ENCODE measurements around the gene DOCK2. TPM values are rescaled to one million over a fixed set of nuclear protein-coding genes. Genes with fewer than 3 reads are reported as not detected.

DOCK2 gene
- total RNA-seq, 1 donor from 2014 or later = 3.9 TPM

GRCh38 chr5:169801324-169801777 lies 164.3 kb downstream of the DOCK2 start:
- Histone ChIP-seq H3K27me3 (ENCODE audit: control insufficient read depth, insufficient read depth, low read length) (no peaks in the 10 kb centered on the region), H3K36me3 (ENCODE audit: control insufficient read depth, insufficient read depth, low read length) (no peaks in the 10 kb centered on the region), H3K4me3 (ENCODE audit: low read depth, low read length) (no peak overlapping the region)
- no peak for TF ChIP-seq CTCF (IDR thresholded peaks at IDR 0.05; ENCODE audit: insufficient read depth, low read length, poor library complexity, severe bottlenecking)
- no peak for DNase-seq (ENCODE audit: low read depth)

GRCh38 chr5:169801781-169802180 lies 164.7 kb downstream of the DOCK2 start:
- H3K36me3 ChIP-seq (ENCODE audit: control insufficient read depth, insufficient read depth, low read length) = no peaks in the 10 kb centered on the region
- TF ChIP-seq CTCF (IDR thresholded peaks at IDR 0.05; ENCODE audit: insufficient read depth, low read length, poor library complexity, severe bottlenecking) = no peak
- no peaks in the 10 kb centered on the region for H3K27me3 ChIP-seq (ENCODE audit: control insufficient read depth, insufficient read depth, low read length)
- no peak for DNase-seq (ENCODE audit: low read depth)
- H3K4me3 ChIP-seq (ENCODE audit: low read depth, low read length) = no peak overlapping the region

- no peak overlapping the region for H3K4me3 ChIP-seq (ENCODE audit: low read depth, low read length)
- no peaks in the 10 kb centered on the region for H3K27me3 ChIP-seq (ENCODE audit: control insufficient read depth, insufficient read depth, low read length)
- H3K36me3 ChIP-seq (ENCODE audit: control insufficient read depth, insufficient read depth, low read length) = no peaks in the 10 kb centered on the region
- TF ChIP-seq CTCF (IDR thresholded peaks at IDR 0.05; ENCODE audit: insufficient read depth, low read length, poor library complexity, severe bottlenecking) = no peak
- no peak for DNase-seq (ENCODE audit: low read depth)
These were observed 166.3 kb downstream of the DOCK2 start for GRCh38 chr5:169803077-169803981.

- Histone ChIP-seq H3K27me3 (ENCODE audit: control insufficient read depth, insufficient read depth, low read length) (no peaks in the 10 kb centered on the region), H3K4me3 (ENCODE audit: low read depth, low read length) (no peak overlapping the region), H3K36me3 (ENCODE audit: control insufficient read depth, insufficient read depth, low read length) (no peaks in the 10 kb centered on the region)
- DNase-seq (ENCODE audit: low read depth) = no peak
- no peak for TF ChIP-seq CTCF (IDR thresholded peaks at IDR 0.05; ENCODE audit: insufficient read depth, low read length, poor library complexity, severe bottlenecking)
These were observed 167.8 kb downstream of the DOCK2 start for GRCh38 chr5:169804861-169805260.

GRCh38 chr5:169805527-169805934 lies 168.5 kb downstream of the DOCK2 start:
- no peaks in the 10 kb centered on the region for H3K27me3 ChIP-seq (ENCODE audit: control insufficient read depth, insufficient read depth, low read length)
- H3K36me3 ChIP-seq (ENCODE audit: control insufficient read depth, insufficient read depth, low read length) = no peaks in the 10 kb centered on the region
- no peak overlapping the region for H3K4me3 ChIP-seq (ENCODE audit: low read depth, low read length)
- no peak for DNase-seq (ENCODE audit: low read depth)
- TF ChIP-seq CTCF (IDR thresholded peaks at IDR 0.05; ENCODE audit: insufficient read depth, low read length, poor library complexity, severe bottlenecking) = no peak
